Stimulated activated effector memory CD8-positive, alpha-beta T cell treated with anti-CD3 and anti-CD28 coated beads, Interleukin-12 subunit alpha, Interleukin-12 subunit beta, amount 100 ng/mL, for 72 hours (primary cell): Measurements from ENCODE around the gene MID1IP1.

Experiments used
- ATAC-seq: fragments of 150-1000 bp; cut with Tn5 transposase; 2 replicates; pipeline ENCODE4 v1.10.0; 2021
- DNase-seq, 2 donors: peaks; one replicate each; pipeline ENCODE4 v3.0.0; 2021 to 2022; ENCODE audit warnings: low spot score in 2 of 2
- H3K27ac Mint-ChIP-seq: one replicate; pipeline ENCODE4 v1.8.0; 2022; ENCODE audit warnings: mild to moderate bottlenecking, mixed read lengths
- H3K36me3 Mint-ChIP-seq: one replicate; pipeline ENCODE4 v1.8.0; 2022; ENCODE audit warnings: mild to moderate bottlenecking, mixed read lengths
- H3K4me1 Mint-ChIP-seq: one replicate; pipeline ENCODE4 v1.8.0; 2022; ENCODE audit warnings: mixed read lengths
- H3K4me3 Mint-ChIP-seq: one replicate; pipeline ENCODE4 v1.8.0; 2022; ENCODE audit warnings: mild to moderate bottlenecking, mixed read lengths
- H3K9me3 Mint-ChIP-seq: one replicate; pipeline ENCODE4 v1.8.0; 2022; ENCODE audit warnings: mixed read lengths

Gene MID1IP1

GRCh38 chrX:38800981-38801845 is at the start of gene MID1IP1:
Gene MID1IP1 (plus strand): TSS chrX:38801459. CDS start chrX:38804947, 3,488 bp downstream.
- peaks cover 8% of the 10 kb centered on the region for H3K4me1 Mint-ChIP-seq
- DNase-seq (peak; percentile 26 to 62), ATAC-seq (peak; percentile 73)
- H3K4me3 Mint-ChIP-seq, result peak within 1 kb of the TSS; percentile 93
- no peaks in the 10 kb centered on the region for H3K9me3 Mint-ChIP-seq
- H3K27ac Mint-ChIP-seq, result peak within 1 kb of the TSS; percentile 94
- H3K36me3 Mint-ChIP-seq, result peaks cover 26% of the 10 kb centered on the region

GRCh38 chrX:38754102-38754790 is 47.0 kb upstream of the MID1IP1 start:
- DNase-seq, result no peak

GRCh38 chrX:38754818-38755718 is 46.2 kb upstream of the MID1IP1 start:
- no peak overlapping the region for H3K27ac Mint-ChIP-seq
- ATAC-seq (no peak), DNase-seq (no peak)
- no peaks in the 10 kb centered on the region for H3K9me3 Mint-ChIP-seq
- H3K36me3 Mint-ChIP-seq, result no peaks in the 10 kb centered on the region
- no peaks in the 10 kb centered on the region for H3K4me1 Mint-ChIP-seq
- no peak overlapping the region for H3K4me3 Mint-ChIP-seq

More at GRCh38 chrX:38754102-38754790, 47.0 kb upstream of the MID1IP1 start:
- Mint-ChIP-seq H3K9me3 (no peaks in the 10 kb centered on the region), H3K27ac (no peak overlapping the region), H3K36me3 (no peaks in the 10 kb centered on the region), H3K4me3 (no peak overlapping the region), H3K4me1 (no peaks in the 10 kb centered on the region)
- ATAC-seq, result no peak

- Mint-ChIP-seq H3K4me1 (no peaks in the 10 kb centered on the region), H3K27ac (no peak overlapping the region), H3K9me3 (no peaks in the 10 kb centered on the region), H3K4me3 (no peak overlapping the region), H3K36me3 (no peaks in the 10 kb centered on the region)
- DNase-seq (no peak), ATAC-seq (no peak)
Measured at GRCh38 chrX:38760883-38761282, 40.4 kb upstream of the MID1IP1 start.

GRCh38 chrX:38768079-38768478 is 33.2 kb upstream of the MID1IP1 start:
- Mint-ChIP-seq H3K27ac (no peak overlapping the region), H3K36me3 (no peaks in the 10 kb centered on the region), H3K9me3 (no peaks in the 10 kb centered on the region), H3K4me3 (no peak overlapping the region), H3K4me1 (no peaks in the 10 kb centered on the region)
- DNase-seq (no peak), ATAC-seq (no peak)

GRCh38 chrX:38770152-38770551 is 31.1 kb upstream of the MID1IP1 start:
- Mint-ChIP-seq H3K27ac (no peak overlapping the region), H3K4me1 (no peaks in the 10 kb centered on the region), H3K9me3 (no peaks in the 10 kb centered on the region), H3K4me3 (no peak overlapping the region), H3K36me3 (no peaks in the 10 kb centered on the region)
- DNase-seq (no peak), ATAC-seq (no peak)

- H3K27ac Mint-ChIP-seq, result no peak overlapping the region
- H3K4me1 Mint-ChIP-seq, result no peaks in the 10 kb centered on the region
- no peaks in the 10 kb centered on the region for H3K36me3 Mint-ChIP-seq
- no peaks in the 10 kb centered on the region for H3K9me3 Mint-ChIP-seq
- no peak for DNase-seq
- no peak for ATAC-seq
- H3K4me3 Mint-ChIP-seq, result no peak overlapping the region
Measured at GRCh38 chrX:38774249-38774648, 27.0 kb upstream of the MID1IP1 start.

- Mint-ChIP-seq H3K4me1 (no peaks in the 10 kb centered on the region), H3K9me3 (no peaks in the 10 kb centered on the region), H3K4me3 (no peak overlapping the region), H3K36me3 (no peaks in the 10 kb centered on the region), H3K27ac (no peak overlapping the region)
- DNase-seq (no peak), ATAC-seq (no peak)
Measured at GRCh38 chrX:38796946-38797345, 4.3 kb upstream of the MID1IP1 start.

- Mint-ChIP-seq H3K27ac (no peak overlapping the region), H3K9me3 (no peaks in the 10 kb centered on the region), H3K4me3 (no peak overlapping the region), H3K36me3 (peaks cover 7% of the 10 kb centered on the region), H3K4me1 (peaks cover 8% of the 10 kb centered on the region)
- no peak for ATAC-seq
- no peak for DNase-seq
Measured at GRCh38 chrX:38798956-38799355, 2.3 kb upstream of the MID1IP1 start.

- no peak for ATAC-seq
- H3K4me1 Mint-ChIP-seq, result peaks cover 8% of the 10 kb centered on the region
- DNase-seq, result no peak
- H3K9me3 Mint-ChIP-seq, result no peaks in the 10 kb centered on the region
- no peak overlapping the region for H3K4me3 Mint-ChIP-seq
- H3K27ac Mint-ChIP-seq, result no peak overlapping the region
- peaks cover 15% of the 10 kb centered on the region for H3K36me3 Mint-ChIP-seq
Measured at GRCh38 chrX:38799995-38800580, 1.2 kb upstream of the MID1IP1 start.

GRCh38 chrX:38803243-38803587 is 2.0 kb downstream of the MID1IP1 start:
- ATAC-seq, result no peak
- Mint-ChIP-seq H3K9me3 (no peaks in the 10 kb centered on the region), H3K36me3 (peaks cover 38% of the 10 kb centered on the region), H3K27ac (peak overlapping the region; percentile 97), H3K4me1 (peaks cover 8% of the 10 kb centered on the region), H3K4me3 (peak overlapping the region; percentile 93)
- no peak for DNase-seq

- peaks cover 8% of the 10 kb centered on the region for H3K4me1 Mint-ChIP-seq
- ATAC-seq (peak; percentile 82), DNase-seq (peak; percentile 51 to 82)
- H3K4me3 Mint-ChIP-seq, result peak overlapping the region; percentile 93
- no peaks in the 10 kb centered on the region for H3K9me3 Mint-ChIP-seq
- H3K36me3 Mint-ChIP-seq, result peaks cover 38% of the 10 kb centered on the region
- H3K27ac Mint-ChIP-seq, result peak overlapping the region; percentile 97
Measured at GRCh38 chrX:38803588-38804431, 2.6 kb downstream of the MID1IP1 start.

- peak; percentile 3 to 62 for DNase-seq
- Mint-ChIP-seq H3K4me1 (peaks cover 8% of the 10 kb centered on the region), H3K9me3 (no peaks in the 10 kb centered on the region), H3K36me3 (peaks cover 38% of the 10 kb centered on the region), H3K27ac (peak overlapping the region; percentile 97), H3K4me3 (peak overlapping the region; percentile 93)
- ATAC-seq, result peak; percentile 38
Measured at GRCh38 chrX:38804432-38804681, 3.1 kb downstream of the MID1IP1 start.

GRCh38 chrX:38804682-38805431 is 3.6 kb downstream of the MID1IP1 start:
- Mint-ChIP-seq H3K4me1 (peaks cover 12% of the 10 kb centered on the region), H3K36me3 (peaks cover 38% of the 10 kb centered on the region), H3K27ac (peak overlapping the region; percentile 97), H3K4me3 (peak overlapping the region; percentile 93), H3K9me3 (no peaks in the 10 kb centered on the region)
- DNase-seq (peak; percentile 3 to 67), ATAC-seq (no peak)
